ENCODE measurements around the gene EEA1.

EEA1 gene

DNA sequence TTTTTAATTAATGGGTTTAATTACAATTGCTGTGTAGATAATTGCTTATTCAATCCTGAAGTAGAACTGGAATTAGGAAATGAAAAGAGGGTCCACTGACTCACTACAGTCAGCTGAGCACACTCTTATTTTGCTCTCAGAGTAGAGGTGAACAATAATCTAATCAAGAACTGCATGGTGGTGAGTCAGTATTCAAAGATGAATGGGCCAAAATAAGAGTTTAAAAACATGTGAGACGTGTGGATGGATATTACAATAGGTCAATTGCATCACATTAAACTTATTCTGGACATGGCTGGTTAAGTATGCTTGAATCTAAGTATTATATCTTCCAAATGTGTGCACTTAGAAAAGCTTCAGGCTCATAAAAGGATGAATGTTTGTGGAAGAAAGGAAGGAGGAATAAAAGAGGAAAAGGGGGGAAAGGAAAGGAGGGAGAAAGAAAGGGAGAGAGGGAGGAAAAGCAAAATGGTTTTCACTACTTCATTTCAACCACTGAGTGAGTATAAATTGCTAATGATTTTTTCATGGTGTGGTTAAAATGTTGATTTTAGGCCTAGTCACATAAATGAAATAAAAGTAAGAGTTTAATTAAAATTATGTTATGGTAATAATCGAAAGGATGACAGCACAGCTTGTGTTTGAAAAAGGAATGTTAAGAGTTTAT, 27.0 kb upstream of the EEA1 start:
- no peaks in the 10 kb centered on the region for H3K79me2 ChIP-seq (ENCODE audit: insufficient read depth, low read length)
- no peaks in the 10 kb centered on the region for H3K9me2 ChIP-seq (ENCODE audit: low read depth, low read length)
- H3K4me2 ChIP-seq (ENCODE audit: low read length) = no peak overlapping the region
- peaks cover 35% of the 10 kb centered on the region for H3K36me3 ChIP-seq (ENCODE audit: insufficient read depth, low read length)
- H3K9me3 ChIP-seq (ENCODE audit: low read length) = 0 out of 2 replicates have a peak, but pooled peaks cover 7% of the 10 kb centered on the region
- no peak overlapping the region for H2AFZ ChIP-seq (ENCODE audit: low read length)
- H3K27ac ChIP-seq (ENCODE audit: low read depth, low read length, poor library complexity, severe bottlenecking) = no peak overlapping the region
- no peak overlapping the region for H3K4me3 ChIP-seq (ENCODE audit: low read depth, low read length, poor library complexity, severe bottlenecking)
- no peaks in the 10 kb centered on the region for H3K27me3 ChIP-seq (ENCODE audit: insufficient read depth, low read length)
- no peaks in the 10 kb centered on the region for H3K4me1 ChIP-seq (ENCODE audit: insufficient read depth, low read length, severe bottlenecking)
- TF ChIP-seq, protein P1, sequence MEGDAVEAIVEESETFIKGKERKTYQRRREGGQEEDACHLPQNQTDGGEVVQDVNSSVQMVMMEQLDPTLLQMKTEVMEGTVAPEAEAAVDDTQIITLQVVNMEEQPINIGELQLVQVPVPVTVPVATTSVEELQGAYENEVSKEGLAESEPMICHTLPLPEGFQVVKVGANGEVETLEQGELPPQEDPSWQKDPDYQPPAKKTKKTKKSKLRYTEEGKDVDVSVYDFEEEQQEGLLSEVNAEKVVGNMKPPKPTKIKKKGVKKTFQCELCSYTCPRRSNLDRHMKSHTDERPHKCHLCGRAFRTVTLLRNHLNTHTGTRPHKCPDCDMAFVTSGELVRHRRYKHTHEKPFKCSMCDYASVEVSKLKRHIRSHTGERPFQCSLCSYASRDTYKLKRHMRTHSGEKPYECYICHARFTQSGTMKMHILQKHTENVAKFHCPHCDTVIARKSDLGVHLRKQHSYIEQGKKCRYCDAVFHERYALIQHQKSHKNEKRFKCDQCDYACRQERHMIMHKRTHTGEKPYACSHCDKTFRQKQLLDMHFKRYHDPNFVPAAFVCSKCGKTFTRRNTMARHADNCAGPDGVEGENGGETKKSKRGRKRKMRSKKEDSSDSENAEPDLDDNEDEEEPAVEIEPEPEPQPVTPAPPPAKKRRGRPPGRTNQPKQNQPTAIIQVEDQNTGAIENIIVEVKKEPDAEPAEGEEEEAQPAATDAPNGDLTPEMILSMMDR (IDR thresholded peaks at IDR 0.05; ENCODE audit: low read length) = no peak
- TF ChIP-seq EZH2 (IDR thresholded peaks at IDR 0.05; ENCODE audit: borderline replicate concordance, low read length) = no peak
- no peaks in the 10 kb centered on the region for H3F3A ChIP-seq (ENCODE audit: insufficient read depth, low read length)
- H4K20me1 ChIP-seq (ENCODE audit: insufficient read depth, low read length) = no peaks in the 10 kb centered on the region
- no peak overlapping the region for H3K9ac ChIP-seq (ENCODE audit: low read length)

DNA sequence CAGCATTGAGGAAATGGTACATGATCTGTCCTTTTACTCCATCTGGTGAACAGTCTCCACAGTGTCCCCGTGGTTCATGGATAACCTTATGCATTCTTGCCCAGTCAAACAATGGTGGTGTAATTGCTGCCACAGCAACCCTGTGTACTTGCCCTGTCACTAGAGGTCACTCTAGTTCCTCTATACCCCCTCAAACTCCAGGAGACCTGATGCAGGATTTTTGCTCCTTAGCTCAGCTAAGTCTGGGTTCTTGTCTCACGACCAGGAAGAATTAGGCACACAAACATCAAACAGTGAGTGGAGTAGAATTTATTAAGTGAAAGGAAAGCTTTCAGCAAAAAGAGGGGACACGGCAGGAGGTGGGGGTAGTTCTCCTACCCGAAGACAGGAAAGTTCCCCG, 24.7 kb upstream of the EEA1 start:
- Histone ChIP-seq H3K9ac (ENCODE audit: low read length) (no peak overlapping the region), H3K36me3 (ENCODE audit: insufficient read depth, low read length) (peaks cover 35% of the 10 kb centered on the region), H3K9me2 (ENCODE audit: low read depth, low read length) (no peaks in the 10 kb centered on the region), H3K4me3 (ENCODE audit: low read depth, low read length, poor library complexity, severe bottlenecking) (no peak overlapping the region), H3K4me1 (ENCODE audit: insufficient read depth, low read length, severe bottlenecking) (no peaks in the 10 kb centered on the region), H4K20me1 (ENCODE audit: insufficient read depth, low read length) (no peaks in the 10 kb centered on the region), H3K9me3 (ENCODE audit: low read length) (0 out of 2 replicates have a peak, but pooled peaks cover 7% of the 10 kb centered on the region), H3K4me2 (ENCODE audit: low read length) (no peak overlapping the region), H3K79me2 (ENCODE audit: insufficient read depth, low read length) (no peaks in the 10 kb centered on the region), H3K27ac (ENCODE audit: low read depth, low read length, poor library complexity, severe bottlenecking) (no peak overlapping the region), H2AFZ (ENCODE audit: low read length) (no peak overlapping the region), H3F3A (ENCODE audit: insufficient read depth, low read length) (no peaks in the 10 kb centered on the region), H3K27me3 (ENCODE audit: insufficient read depth, low read length) (no peaks in the 10 kb centered on the region)
- TF ChIP-seq EZH2 (IDR thresholded peaks at IDR 0.05; ENCODE audit: borderline replicate concordance, low read length) = no peak
- TF ChIP-seq, protein P1 (IDR thresholded peaks at IDR 0.05; ENCODE audit: low read length) = no peak

DNA sequence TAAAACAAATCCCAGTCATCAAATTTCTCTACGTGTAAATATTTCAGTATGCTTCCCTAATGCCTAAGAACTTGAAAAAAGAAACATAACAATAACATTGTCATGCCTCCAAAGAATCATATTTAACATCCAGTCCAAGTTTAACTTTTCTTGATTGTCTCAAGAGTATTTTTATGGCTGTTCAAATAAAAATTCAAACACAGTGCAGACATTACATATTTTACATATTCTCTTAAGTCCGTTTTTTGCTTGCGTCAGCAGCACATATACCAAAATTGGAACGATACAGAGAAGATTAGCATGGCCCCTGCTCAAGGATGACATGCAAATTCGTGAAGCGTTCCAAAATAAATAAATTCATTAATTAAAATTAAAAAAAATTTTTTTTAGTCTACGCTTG, 23.3 kb upstream of the EEA1 start:
- H3K4me1 ChIP-seq (ENCODE audit: insufficient read depth, low read length, severe bottlenecking) = no peaks in the 10 kb centered on the region
- no peaks in the 10 kb centered on the region for H3K9me2 ChIP-seq (ENCODE audit: low read depth, low read length)
- H3K27ac ChIP-seq (ENCODE audit: low read depth, low read length, poor library complexity, severe bottlenecking) = no peak overlapping the region
- H3K36me3 ChIP-seq (ENCODE audit: insufficient read depth, low read length) = peaks cover 41% of the 10 kb centered on the region
- H3K9ac ChIP-seq (ENCODE audit: low read length) = no peak overlapping the region
- TF ChIP-seq, protein P1 (IDR thresholded peaks at IDR 0.05; ENCODE audit: low read length) = no peak
- TF ChIP-seq EZH2 (IDR thresholded peaks at IDR 0.05; ENCODE audit: borderline replicate concordance, low read length) = no peak
- H3K4me3 ChIP-seq (ENCODE audit: low read depth, low read length, poor library complexity, severe bottlenecking) = no peak overlapping the region
- H2AFZ ChIP-seq (ENCODE audit: low read length) = no peak overlapping the region
- no peaks in the 10 kb centered on the region for H4K20me1 ChIP-seq (ENCODE audit: insufficient read depth, low read length)
- no peak overlapping the region for H3K4me2 ChIP-seq (ENCODE audit: low read length)
- H3K27me3 ChIP-seq (ENCODE audit: insufficient read depth, low read length) = no peaks in the 10 kb centered on the region
- no peaks in the 10 kb centered on the region for H3K79me2 ChIP-seq (ENCODE audit: insufficient read depth, low read length)
- 0 out of 2 replicates have a peak, but pooled peaks cover 7% of the 10 kb centered on the region for H3K9me3 ChIP-seq (ENCODE audit: low read length)
- no peaks in the 10 kb centered on the region for H3F3A ChIP-seq (ENCODE audit: insufficient read depth, low read length)
